Left ventricle myocardium inferior (tissue), 1 donor: ENCODE results near the gene ADAM10. TPM values are rescaled to one million over a fixed set of nuclear protein-coding genes. Genes with fewer than 3 reads are reported as not detected.
A peak's percentile ranks its signal among the peaks of the same experiment; 100 is the strongest.
"Not testable (repeated sequence)": the region's sequence is repeated elsewhere in the genome, so short reads cannot be mapped to it uniquely, and the experiment has no call there.

Experiments used
- DNase-seq: peaks from one replicate; pipeline ENCODE4 v3.0.0-alpha.2; 2020
- H3K27ac ChIP-seq: fragments of 200-600 bp; replicated peaks from 2 replicates; pipeline ENCODE4 v1.8.0; 2021
- H3K27me3 ChIP-seq: fragments of 200-600 bp; 2 replicates; pipeline ENCODE4 v1.8.0; 2021; ENCODE audit warnings: low read depth
- H3K36me3 ChIP-seq: fragments of 200-600 bp; 2 replicates; pipeline ENCODE4 v1.8.0; 2021
- H3K4me1 ChIP-seq: fragments of 200-600 bp; 2 replicates; pipeline ENCODE4 v1.8.0; 2021
- H3K4me3 ChIP-seq: fragments of 200-600 bp; 2 replicates; pipeline ENCODE4 v1.8.0; 2021; ENCODE audit warnings: mild to moderate bottlenecking, moderate library complexity
- H3K9me3 ChIP-seq: fragments of 200-600 bp; replicated peaks from 2 replicates; pipeline ENCODE4 v1.8.0; 2021
- CTCF ChIP-seq: fragments of 200-600 bp; IDR thresholded peaks from 2 replicates; pipeline ENCODE4 v1.8.0; 2021; ENCODE audit warnings: antibody characterized with exemption, mild to moderate bottlenecking, borderline replicate concordance
- intact Hi-C: fragments of 100-400 bp; cut with micrococcal nuclease; formaldehyde crosslinking; loops from one replicate; pipeline ENCODE4 v1.11.0; 2022
- total RNA-seq: library from RNA; stranded (reverse); fragmentation: NEBNext Ultra II Directional; extraction: Animal tissue kit (Norgen Biotek cat#: 25700); gene quantifications from one replicate; pipeline ENCODE4 v1.2.1, GENCODE V29; 2021
- donor health status: DM: no; HTN: yes; CAD: no; lungs with severe emphysema.

The ADAM10 gene
- total RNA-seq, 1 donor from 2014 or later: 74.0 TPM

GRCh38 chr15:58627701-58628100 is 121.8 kb downstream of the ADAM10 start:
- Histone ChIP-seq H3K4me3 (peak overlapping the region; percentile 56), H3K27ac (peak overlapping the region; percentile 79), H3K4me1 (peaks cover 29% of the 10 kb centered on the region), H3K9me3 (no peaks in the 10 kb centered on the region), H3K36me3 (peaks cover 39% of the 10 kb centered on the region), H3K27me3 (no peaks in the 10 kb centered on the region)
- TF ChIP-seq CTCF: no peak
- intact Hi-C loops: no loop called here
- no peak for DNase-seq

DNA sequence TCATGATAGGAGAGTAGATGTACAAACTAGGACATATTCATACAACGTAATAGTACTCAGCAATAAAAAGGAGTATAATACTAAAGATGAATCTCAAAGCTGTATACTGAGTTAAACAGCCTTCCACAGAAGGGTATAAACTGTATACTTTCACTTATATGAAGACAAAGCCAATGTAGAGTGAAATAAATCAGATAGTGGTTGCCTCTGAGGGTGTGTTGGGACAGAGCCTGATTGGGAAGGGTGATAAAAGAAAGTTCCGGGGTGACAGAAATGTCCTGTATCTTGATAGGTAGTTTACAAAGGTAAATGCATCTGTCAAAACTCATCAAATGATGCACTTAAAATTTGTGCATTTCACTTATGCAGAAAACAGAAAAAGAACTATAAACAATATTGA is 122.5 kb downstream of the ADAM10 start:
- Histone ChIP-seq H3K4me3 (no peak overlapping the region), H3K27me3 (no peaks in the 10 kb centered on the region), H3K27ac (peak overlapping the region; percentile 79), H3K9me3 (no peaks in the 10 kb centered on the region), H3K4me1 (peaks cover 29% of the 10 kb centered on the region), H3K36me3 (peaks cover 39% of the 10 kb centered on the region)
- intact Hi-C loops: no loop called here
- no peak for DNase-seq
- no peak for TF ChIP-seq CTCF

- intact Hi-C loops: no loop called here
- no peak overlapping the region for H3K27ac ChIP-seq
- H3K4me3 ChIP-seq: no peak overlapping the region
- no peak for DNase-seq
- no peaks in the 10 kb centered on the region for H3K9me3 ChIP-seq
- peaks cover 34% of the 10 kb centered on the region for H3K4me1 ChIP-seq
- H3K36me3 ChIP-seq: peaks cover 34% of the 10 kb centered on the region
- TF ChIP-seq CTCF: no peak
- H3K27me3 ChIP-seq: no peaks in the 10 kb centered on the region
Observed at GRCh38 chr15:58626378-58626777, 123.1 kb downstream of the ADAM10 start.

GRCh38 chr15:58622877-58623276 is 126.6 kb downstream of the ADAM10 start:
- Histone ChIP-seq H3K27ac (no peak overlapping the region), H3K27me3 (no peaks in the 10 kb centered on the region), H3K4me3 (no peak overlapping the region), H3K9me3 (peaks cover 7% of the 10 kb centered on the region), H3K36me3 (peaks cover 51% of the 10 kb centered on the region), H3K4me1 (peaks cover 17% of the 10 kb centered on the region)
- intact Hi-C loops: no loop called here
- DNase-seq: no peak
- TF ChIP-seq CTCF: no peak

- H3K27me3 ChIP-seq, H3K4me3 ChIP-seq, intact Hi-C loops, H3K4me1 ChIP-seq, H3K27ac ChIP-seq, DNase-seq: not testable (repeated sequence)
- Histone ChIP-seq H3K9me3 (peaks cover 32% of the 10 kb centered on the region), H3K36me3 (peaks cover 50% of the 10 kb centered on the region)
Observed at GRCh38 chr15:58620268-58620667, 129.2 kb downstream of the ADAM10 start.

GRCh38 chr15:58616171-58616570 is 133.3 kb downstream of the ADAM10 start:
- DNase-seq: no peak
- TF ChIP-seq CTCF: no peak
- Histone ChIP-seq H3K27ac (no peak overlapping the region), H3K9me3 (peaks cover 55% of the 10 kb centered on the region), H3K4me1 (no peaks in the 10 kb centered on the region), H3K4me3 (no peak overlapping the region), H3K36me3 (peaks cover 70% of the 10 kb centered on the region), H3K27me3 (no peaks in the 10 kb centered on the region)
- intact Hi-C loops: no loop called here
